ENCODE data around the gene PLA2G4C.
"Not testable (repeated sequence)": the region's sequence is repeated elsewhere in the genome, so short reads cannot be mapped to it uniquely, and the experiment has no call there.

The PLA2G4C gene

DNA sequence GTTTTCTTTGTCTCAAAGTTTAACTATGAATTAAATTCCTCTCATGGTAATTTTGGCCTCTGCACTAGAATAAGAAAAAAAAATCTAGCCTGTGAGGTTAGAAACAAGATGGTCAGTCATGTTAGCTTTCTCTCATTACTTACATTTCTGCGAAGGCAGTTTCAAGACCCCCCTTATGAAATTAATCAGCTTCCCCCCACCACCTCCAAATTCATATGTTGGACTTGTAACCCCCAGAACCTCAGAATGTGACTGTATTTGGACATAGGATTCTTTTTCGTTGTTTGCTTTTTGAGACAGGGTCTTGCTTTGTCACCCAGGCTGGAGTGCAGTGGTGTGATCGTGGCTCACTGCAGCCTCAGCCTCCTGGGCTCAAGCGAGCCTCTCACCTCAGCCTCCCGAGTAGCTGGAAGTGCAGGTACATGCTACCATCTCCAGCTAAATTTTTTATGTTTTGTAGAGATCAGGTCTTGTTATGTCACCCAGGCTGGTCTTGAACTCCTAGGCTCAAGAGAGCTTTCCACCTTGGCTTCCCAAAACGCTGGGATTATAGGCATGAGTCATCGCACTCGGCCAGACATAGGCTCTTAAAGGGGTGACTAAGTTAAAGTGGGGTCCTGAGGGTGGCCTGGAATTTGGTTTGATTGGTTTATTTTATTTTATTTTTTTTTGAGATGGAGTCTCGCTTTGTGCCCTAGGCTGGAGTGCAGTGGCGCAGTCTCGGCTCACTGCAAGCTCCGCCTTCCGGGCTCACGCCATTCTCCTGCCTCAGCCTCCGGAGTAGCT is 1.4 kb downstream of the PLA2G4C start:
- DNase-seq = no peak

DNA sequence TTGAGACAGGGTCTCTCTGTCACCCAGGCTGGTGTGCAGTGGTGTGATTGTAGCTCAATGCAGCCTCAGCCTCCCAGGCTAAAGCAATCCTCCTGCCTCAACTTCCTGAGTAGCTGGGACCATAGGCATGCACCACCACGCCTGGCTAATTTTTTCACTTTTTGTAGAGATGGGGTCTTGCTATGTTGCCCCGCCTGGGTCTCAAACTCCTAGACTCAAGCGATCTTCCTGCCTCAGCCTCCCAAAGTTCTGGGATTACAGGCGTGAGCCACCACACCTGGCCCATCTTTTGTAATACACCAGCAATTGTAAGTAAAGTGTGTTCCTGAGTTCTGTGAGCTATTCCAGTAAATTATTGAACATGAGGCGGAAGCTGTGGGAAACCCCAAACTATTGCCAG is 6.7 kb downstream of the PLA2G4C start:
- DNase-seq = no peak

DNA sequence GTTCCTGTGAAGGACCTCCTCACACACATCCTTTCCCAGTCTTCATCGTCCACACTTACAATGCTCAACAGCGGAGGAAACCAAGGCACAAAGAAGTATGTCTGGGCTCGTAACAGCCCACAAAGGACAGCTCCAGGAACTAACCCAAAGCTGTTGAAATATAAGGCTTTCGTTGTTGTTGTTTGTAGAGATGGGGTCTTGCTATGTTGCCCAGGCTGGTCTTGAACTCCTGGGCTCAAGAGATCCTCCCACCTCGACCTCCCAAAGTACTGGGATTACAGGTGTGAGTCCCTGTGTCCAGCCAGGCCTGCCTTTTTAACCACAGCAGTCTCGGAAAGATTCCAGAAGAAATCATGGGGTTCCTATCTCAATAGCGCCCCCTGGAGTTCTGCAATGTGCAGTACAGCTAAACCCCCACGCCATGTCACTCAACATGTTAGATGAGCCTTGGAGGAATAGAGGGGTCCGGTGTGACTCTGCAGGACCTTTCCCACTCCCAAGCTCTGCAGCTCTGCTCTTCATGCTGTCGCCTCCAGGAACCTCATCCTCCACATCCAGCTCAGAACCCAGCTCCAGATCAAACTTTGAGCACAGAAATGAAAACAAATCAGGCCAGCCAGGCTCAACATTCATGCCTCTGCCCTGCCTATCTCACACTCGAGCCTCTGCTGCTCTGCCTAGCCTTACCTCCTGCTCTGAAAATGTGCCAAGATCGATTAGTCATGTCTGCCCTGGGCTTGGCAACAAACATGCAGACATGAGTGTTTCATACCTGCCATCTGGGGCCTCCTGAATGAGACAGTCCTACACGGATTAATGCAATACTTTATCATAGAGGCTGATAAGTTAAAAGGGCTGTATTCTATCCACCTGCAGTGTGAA is 7.5 kb downstream of the PLA2G4C start:
- DNase-seq = no peak

DNA sequence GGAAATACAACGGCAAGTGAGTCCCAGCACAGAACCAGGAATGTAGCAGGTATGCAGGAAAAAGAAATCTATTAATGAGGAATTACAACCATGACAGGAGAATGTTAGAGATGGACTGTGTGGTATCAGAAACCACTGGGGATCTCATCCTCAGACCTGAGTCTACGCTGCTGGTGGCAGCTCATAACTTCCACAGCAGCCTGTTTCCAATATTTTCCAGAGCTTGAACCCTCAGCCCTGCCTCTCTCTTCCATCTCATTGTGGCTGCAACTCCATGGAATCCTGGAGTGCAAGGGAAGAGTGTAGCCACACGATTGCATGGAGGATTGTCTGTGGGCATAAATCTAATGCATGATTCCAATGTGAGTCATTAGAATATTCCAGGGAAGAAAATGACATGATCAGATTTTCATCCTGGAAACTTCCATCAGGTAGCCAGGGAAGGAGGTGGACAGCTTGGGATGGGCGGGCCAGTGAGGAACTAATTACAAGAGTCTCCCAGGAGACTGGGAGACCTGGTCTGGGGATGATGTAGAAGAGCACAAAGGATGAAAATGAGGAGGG is 14.9 kb downstream of the PLA2G4C start:
- no peak for DNase-seq

DNA sequence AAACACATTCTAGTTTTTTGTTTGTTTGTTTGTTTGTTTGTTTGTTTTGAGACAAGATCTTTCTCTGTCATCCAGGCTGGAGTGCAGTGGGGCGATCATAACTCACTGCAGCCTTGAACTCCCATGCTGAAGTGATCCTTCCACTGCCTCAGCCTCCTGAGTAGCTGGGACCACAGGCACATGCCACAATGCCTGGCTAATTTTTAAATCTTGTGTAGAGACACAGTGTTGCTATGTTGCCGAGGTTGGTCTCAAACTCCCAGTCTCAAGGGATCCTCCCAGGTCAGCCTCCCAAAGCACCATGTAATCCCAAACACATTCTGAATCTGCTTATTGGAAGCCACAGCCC is 15.8 kb downstream of the PLA2G4C start:
- DNase-seq = no peak

DNA sequence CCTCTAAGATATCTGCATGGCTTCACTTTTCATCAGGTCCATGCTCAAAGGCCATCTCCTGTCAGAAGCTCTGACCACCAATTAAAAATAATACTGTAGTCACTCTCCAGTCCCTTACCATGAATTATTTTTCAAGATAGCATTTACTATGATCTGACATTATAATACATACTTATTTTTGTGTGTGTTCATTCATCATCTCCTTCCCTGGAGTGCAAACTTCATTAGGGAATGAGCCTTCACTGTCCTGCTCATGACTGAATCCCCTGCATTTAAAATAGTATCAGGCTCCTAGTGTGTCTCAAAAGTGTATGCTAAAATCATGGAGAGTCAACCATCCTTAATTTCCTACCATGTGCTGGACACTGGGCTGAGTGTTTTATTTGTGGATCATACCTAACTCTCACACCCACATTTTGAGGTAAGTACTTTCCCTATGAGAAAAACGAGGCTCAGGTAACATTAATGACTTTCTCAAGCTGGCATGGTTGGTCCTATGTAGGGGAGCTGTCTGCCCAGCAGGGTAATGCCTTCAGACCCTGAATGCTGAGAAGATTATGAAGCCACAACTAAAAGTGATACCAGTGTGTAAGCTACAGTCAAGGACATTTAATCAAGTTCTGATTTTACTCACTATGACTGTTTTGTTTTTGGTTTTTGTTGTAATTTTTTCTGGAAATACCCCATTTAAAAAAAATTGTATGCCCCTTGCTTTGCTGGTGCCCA is 16.3 kb downstream of the PLA2G4C start:
- DNase-seq = no peak

DNA sequence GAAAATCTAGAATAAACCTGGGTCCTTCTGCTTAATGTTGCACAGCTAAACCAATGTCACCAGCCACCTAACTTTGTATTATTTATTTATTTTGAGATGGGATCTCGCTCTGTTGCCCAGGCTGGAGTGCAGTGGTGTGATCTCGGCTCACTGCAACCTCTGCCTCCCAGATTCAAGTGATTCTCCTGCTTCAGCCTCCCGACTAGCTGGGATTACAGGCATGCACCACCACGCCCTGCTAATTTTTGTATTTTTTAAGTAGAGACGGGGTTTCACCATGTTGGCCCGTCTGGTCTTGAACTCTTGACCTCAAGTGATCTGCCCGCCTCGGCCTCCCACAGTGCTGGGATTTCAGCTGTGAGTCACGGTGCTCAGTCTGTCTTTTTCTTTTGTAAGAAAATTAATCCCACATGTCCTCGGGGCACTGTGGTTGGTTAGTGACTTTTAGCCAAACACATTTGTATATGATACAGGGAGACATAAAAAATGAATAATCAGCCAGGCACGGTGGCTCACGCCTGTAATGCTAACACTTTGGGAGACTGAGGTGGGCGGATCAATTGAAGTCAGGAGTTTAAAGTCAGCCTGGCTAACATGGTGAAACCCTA is 19.4 kb downstream of the PLA2G4C start:
- DNase-seq = not testable (repeated sequence)

DNA sequence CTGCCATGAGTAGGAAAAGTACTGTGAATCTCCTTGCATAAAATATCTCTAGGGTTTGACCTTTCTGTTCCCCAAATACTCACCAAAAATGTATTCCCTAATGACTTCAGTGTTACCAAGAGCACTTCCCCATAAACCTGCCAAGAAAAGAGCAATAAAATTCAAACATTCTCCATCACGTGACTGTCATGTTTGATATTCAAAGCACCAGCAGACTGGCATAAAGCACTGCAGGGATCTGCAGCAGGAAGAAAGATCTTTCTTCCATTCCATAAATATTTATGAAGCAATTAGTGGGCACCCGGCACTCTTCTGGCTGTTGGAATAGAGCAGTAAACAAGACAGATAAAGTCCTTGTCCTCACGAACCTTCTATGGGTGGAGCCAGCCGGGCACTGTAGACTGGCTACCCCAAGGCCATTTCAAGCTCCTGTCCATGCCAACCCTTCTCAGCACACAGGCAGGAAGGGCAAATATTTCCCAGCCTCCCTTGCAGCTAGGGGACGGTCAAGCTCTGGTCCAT is 20.3 kb downstream of the PLA2G4C start:
- no peak for DNase-seq

DNA sequence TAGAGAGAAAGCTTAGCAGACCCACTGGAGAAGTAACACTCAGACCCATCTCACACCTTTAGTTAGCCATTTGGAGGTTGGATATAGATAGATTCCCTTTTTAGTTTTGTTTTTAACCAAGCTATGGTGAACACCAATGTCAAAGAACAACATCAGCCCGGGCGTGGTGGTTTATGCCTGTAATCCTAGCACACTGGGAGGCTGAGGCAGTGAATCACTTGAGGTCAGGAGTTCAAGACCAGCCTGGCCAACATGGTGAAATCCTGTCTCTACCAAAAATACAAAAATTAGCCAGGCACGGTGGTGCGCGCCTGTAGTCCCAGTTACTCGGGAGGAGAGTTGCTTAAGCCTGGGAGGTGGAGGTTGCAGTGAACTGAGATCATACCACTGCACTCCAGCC is 21.6 kb downstream of the PLA2G4C start:
- DNase-seq = not testable (repeated sequence)

DNA sequence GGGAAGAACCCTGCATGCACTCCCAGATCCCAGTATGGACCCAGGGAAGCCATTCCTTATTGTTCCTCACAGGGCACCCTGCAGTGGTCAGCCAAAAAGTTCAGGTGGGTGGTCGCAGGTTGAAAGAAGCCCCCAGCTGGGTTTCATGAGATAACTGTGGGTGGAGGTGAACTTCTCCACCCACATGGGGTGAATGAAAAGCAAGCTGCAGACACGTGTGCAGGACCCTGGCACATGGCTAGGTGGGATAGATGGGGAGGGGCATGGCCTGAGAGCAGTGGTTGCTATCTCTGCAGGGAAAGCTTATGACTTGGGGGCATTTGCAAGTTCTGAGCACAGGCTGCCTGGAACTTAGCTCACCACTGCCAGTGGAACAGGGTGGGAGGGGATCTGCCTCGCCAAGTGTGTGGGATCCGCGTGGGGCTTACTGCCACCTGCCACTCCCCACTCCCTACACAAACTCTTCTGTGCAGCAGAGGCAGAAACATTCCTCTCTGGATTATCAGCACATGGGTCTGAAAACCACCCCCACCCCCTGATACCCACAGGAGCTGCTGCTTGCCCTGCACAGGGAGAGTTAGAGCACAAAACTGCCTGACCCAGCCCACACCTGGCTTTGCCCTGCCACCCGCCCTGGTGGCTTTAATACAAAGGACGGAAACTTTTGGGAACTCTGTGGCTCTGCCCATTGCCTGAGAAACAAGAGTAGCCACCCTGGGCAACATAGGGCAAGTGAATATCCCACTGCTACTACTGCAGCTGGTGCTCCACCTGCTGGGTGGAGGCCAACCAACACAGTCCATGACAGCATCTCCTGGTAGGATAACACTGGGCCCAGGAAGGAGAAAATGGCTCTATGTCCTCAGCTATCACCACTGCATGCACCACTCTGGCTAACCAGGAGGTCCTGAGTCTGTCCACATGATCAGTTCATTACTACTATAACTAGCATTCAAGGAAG is 24.4 kb downstream of the PLA2G4C start:
- no peak for DNase-seq

DNA sequence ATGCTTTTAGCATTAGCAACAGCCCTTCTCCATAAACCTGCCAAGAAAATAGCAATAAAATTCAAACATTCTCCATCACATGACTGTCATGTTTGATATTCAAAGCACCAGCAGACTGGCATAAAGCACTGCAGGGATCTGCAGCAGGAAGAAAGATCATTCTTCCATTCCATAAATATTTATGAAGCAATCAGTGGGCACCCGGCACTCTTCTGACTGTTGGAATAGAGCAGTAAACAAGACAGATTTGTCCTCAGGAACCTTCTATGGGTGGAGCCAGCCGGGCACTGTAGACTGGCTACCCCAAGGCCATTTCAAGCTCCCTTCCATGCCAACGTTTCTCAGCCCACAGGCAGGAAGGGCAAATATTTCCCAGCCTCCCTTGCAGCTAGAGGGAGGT is 25.5 kb downstream of the PLA2G4C start:
- DNase-seq = no peak

DNA sequence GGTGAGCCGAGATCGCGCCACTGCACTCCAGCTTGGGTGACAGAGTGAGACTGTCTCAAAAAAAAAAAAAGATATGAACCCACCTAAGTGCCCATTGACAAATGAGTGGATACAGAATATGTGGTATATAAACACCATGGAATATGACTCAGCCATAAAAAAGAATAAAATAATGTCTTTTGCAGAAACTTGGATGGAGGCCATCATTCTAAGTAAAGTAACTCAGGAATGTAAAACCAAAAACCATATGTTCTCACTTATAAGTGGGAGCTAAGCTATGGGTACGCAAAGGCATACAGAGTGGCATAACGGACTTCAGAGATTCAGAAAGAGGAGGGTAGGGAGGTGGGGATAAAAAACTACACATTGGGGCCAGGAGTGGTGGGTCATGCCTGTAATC is 29.5 kb downstream of the PLA2G4C start:
- no peak for DNase-seq

DNA sequence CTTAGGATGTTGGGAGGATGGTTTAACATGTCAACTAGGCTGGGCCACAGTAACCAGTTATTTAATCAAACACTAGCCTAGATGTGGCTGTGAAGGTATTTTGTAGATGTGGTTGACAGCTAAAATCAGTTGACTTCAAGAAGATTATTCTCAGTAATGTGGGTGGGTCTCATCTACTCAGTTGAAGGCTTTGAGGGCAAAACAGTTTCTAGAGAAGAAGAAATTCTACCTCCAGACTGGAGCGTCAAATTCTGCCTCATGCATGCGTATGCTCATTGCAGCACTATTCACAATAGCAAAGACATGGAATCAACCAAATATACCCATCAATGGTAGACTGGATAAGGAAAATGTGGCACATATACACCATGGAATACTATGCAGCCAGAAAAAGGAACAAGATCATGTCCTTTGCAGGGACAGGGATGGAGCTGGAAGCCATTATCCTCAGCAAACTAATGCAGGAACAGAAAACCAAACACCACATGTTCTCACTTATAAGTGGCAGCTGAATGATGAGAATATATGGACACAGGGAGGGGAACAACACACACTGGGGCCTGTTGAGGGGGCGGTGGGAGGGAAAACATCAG is 40.3 kb downstream of the PLA2G4C start:
- not testable (repeated sequence) for DNase-seq

DNA sequence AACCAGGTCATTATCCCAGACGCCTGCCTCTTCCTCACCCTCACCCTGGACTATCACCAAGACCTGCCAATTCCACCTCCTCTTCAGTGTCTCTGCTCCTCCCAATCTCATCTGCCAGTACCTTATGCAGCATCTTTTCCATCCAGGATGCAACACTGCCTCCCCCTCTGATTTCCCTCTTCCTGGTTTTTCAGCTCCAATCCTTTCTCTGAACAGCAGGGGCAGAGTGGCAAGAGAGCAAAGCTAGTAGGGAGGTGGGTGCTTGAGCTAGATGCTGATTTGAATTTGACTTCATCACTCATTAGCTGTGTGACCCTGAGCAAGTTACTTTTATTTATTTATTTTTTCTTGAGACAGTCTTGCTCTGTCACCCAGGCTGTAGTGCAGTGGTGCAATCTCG is 41.2 kb downstream of the PLA2G4C start:
- no peak for DNase-seq

DNA sequence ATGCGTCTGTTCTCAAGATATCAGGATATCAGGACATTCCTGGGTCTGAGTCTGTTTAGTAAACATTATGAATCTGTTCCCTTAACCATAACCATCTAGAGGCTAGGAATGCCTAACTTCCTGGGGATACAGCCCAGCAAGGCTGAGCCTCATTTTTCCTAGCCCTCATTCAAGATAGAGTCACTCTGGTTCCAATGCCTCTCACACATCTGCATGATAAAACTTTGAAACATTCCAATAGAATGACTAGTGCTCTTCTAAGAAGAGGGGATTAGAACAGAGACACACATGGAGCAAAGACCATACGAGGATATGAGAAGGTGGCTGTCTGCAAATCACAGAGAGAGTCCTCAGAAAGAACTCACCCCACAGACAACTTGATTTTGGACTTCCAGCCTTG is 46.1 kb downstream of the PLA2G4C start:
- no peak for DNase-seq

DNA sequence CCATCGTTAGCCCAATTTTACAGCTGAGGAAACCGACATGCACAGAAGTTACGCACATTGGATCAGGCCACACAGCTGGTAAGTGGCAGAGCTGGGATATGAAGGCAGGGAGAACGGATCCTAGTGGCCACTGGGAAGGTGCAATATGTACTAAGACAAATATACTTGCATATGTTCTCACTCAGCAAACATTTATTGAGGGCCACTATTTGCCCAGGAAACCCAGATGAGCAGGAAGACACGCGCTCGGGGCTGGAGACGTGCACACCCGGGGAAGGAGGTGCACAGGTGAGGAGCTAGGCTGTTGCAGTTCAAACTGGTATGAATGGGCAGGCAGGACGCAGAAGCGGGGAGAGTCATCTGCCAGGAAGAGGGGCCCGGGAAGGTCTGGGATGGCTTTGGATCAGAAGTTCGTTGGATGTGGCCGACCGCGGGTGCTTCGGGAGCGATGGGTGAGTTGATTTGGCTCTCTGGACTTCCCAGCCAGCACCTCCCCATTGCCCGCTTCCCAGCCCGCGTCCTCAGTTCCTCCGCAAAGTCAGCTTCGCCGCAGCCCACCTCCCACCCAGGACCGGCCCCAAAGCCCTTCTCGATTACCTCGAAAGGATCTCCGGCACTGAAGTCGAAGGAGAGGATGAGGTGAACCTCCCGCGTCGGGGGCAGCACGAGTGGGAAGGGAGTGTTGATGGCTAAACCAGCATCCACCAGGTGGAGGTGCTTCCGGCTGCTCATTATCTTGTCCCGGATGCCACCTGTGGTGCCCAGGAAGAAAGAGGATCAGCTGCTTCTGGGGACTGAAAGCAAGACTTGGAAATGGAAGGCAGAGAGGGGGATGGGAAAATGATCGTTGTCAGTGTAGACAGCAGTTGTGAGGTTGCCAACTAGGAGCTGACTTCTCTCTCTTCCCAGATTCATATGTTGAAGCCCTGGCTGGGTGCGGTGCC is 48.9 kb downstream of the PLA2G4C start:
- no peak for DNase-seq

DNA sequence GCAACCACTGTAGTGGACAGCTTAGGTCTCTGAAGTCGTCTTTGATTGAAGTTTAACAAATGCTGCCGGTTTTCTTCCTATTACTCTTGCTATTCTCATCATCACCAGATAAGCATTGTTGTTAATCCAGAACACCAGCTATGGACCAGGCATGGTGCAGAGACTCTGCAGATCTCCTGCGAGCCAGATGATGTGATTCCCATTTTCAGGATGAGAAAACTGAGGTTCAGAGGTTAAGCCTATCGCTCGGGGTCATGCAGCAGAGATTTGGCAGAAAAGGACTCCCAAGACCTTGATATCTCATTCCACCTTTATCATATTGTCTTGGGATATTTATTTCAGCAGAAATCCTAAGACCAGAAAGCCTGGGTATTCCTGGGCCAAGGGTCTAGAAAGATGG is 50.2 kb downstream of the PLA2G4C start:
- DNase-seq = no peak

DNA sequence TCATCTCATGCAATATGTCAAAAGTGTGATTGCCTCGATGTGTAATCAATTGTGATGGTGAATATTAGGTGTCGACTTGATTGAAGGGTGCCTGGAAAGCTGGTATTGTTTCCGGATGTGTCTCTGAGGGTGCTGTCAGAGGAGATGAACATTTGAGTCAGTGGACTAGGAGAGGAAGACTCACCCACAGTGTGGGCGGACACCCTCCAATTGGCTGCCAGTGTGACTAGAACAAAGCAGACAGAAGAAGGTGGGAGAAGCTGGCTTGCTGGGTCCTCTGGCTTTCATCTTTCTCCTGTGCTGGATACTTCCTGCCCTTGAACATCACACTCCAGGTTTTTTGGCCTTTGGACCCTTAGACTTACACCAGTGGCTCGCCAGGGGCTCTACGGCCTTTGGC is 51.3 kb downstream of the PLA2G4C start:
- no peak for DNase-seq

DNA sequence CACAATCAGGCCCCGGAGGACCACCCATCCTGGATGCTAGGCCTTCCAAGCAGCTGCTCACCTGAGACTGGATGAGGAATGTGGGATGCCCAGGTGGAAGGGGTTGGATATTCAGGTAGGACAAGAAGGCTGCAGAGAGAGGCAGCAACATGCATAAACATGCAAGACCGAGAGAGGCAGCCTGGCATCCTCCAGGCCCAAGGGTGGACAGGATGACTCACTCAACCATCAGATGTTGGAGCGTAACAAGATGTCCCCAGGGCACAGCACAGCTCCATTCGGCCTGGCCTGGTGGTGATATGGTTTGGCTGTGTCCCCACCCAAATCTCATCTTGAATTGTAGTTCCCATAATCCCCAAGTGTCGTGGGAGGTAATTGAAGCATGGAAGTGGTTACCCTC is 56.8 kb downstream of the PLA2G4C start:
- no peak for DNase-seq

DNA sequence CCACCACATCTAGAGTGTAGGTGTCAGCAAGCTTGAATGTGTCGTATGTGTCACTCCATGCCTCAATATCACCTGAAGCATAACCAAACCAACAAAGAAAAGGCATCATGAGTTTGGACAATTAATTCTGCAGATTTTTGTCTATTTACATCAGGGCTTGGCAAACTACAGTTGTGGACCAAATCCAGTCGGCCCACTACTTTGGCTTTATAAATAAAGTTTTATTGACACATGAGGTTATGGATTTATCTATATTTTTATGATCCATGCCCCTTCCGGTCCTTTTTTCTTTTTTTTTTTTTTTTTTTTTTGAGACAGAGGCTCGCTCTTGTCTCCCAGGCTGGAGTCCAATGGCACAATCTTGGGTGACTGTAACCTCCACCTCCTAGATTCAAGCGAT is 57.5 kb downstream of the PLA2G4C start:
- DNase-seq = no peak

Data from right hindlimb (tissue), 1 donor.